Kidney (tissue), 14 donors: ENCODE results near the gene JARID2. TPM values are rescaled to one million over a fixed set of nuclear protein-coding genes. Genes with fewer than 3 reads are reported as not detected.
A peak's percentile ranks its signal among the peaks of the same experiment; 100 is the strongest.

Experiments used
- DNase-seq, 5 donors: peaks; one replicate each; pipeline ENCODE4 v3.0.0-alpha.2; 2013 to 2020
- FAIRE-seq: peaks from 2 replicates; lab custom pipeline; 2012; peaks lifted over from hg19 to GRCh38; lab: Jason Lieb, UNC
- H3K27ac ChIP-seq, 2 donors: one replicate each; pipeline ENCODE4 v1.7.0; 2013; ENCODE audit warnings: low read depth in 2 of 2, low read length in 2 of 2, inconsistent platforms in 1 of 2
- H3K27me3 ChIP-seq: one replicate; pipeline ENCODE4 v1.7.1; 2013; ENCODE audit warnings: low read length, inconsistent platforms; ENCODE audit not compliant: control insufficient read depth, insufficient read depth
- H3K36me3 ChIP-seq, 3 donors: one replicate each; pipeline versions ENCODE4 v1.7.0 to v1.7.1; 2013; ENCODE audit warnings: low read length in 3 of 3, control low read depth in 1 of 3, inconsistent platforms in 1 of 3; ENCODE audit not compliant: insufficient read depth in 3 of 3, control insufficient read depth in 2 of 3
- H3K4me1 ChIP-seq, 3 donors: one replicate each; pipeline versions ENCODE4 v1.7.0 to v1.7.1; 2013; ENCODE audit warnings: low read length in 3 of 3, inconsistent platforms in 1 of 3, low read depth in 1 of 3; ENCODE audit not compliant: control insufficient read depth in 2 of 3, insufficient read depth in 2 of 3
- H3K4me3 ChIP-seq, 3 donors: one replicate each; pipeline versions ENCODE4 v1.7.0 to v1.8.1; 2013; ENCODE audit warnings: low read length in 3 of 3, control low read depth in 1 of 3, inconsistent platforms in 1 of 3
- H3K9ac ChIP-seq, 3 donors: one replicate each; pipeline versions ENCODE4 v1.7.0 to v1.7.1; 2013; ENCODE audit warnings: low read length in 3 of 3, control low read depth in 1 of 3, inconsistent platforms in 1 of 3
- H3K9me3 ChIP-seq, 3 donors: one replicate each; pipeline versions ENCODE4 v1.7.0 to v1.7.1; 2013; ENCODE audit warnings: low read length in 3 of 3, control low read depth in 1 of 3, inconsistent platforms in 1 of 3; ENCODE audit not compliant: control insufficient read depth in 2 of 3, insufficient read depth in 1 of 3
- intact Hi-C: fragments of 100-400 bp; cut with DNase I; formaldehyde crosslinking; loops from one replicate; pipeline ENCODE4 v1.11.1; 2022
- polyA plus RNA-seq: library from polyadenylated mRNA; stranded (reverse); fragments of 350-450 nt; fragmentation: Illumina TruSeq; extraction: RNeasy Lipid Tissue Mini Kit (QIAGEN cat#74804); gene quantifications from one replicate; pipeline ENCODE4 v1.2.3, GENCODE V29; 2014; ENCODE audit warnings: low read depth, low replicate concordance; ENCODE audit not compliant: insufficient read depth
- total RNA-seq: library from RNA; stranded (reverse); fragmentation: NEBNext Ultra II Directional; extraction: Animal tissue kit (Norgen Biotek cat#: 25700); gene quantifications from one replicate; pipeline ENCODE4 v1.2.1, GENCODE V29; 2021
- TF ChIP-seq, protein P1 (sequence below): IDR thresholded peaks from 3 replicates; pipeline ENCODE4 v1.5.1; 2012; ENCODE audit warnings: mild to moderate bottlenecking, moderate library complexity, borderline replicate concordance; ENCODE audit not compliant: insufficient read depth; ENCODE audit errors: extremely low read depth
- donor health status: control.
- donor health status: control.
- donor health status: control.
- donor health status: control.
- donor health status: control.
- donor health status: DM: yes; HTN: yes; CAD: no.
- donor health status: Normal renal cell carcinoma (clear cell type).

JARID2 gene
- total and polyA plus RNA-seq, 2 donors from 2014 or later, result 1.8 to 12.3 TPM

DNA sequence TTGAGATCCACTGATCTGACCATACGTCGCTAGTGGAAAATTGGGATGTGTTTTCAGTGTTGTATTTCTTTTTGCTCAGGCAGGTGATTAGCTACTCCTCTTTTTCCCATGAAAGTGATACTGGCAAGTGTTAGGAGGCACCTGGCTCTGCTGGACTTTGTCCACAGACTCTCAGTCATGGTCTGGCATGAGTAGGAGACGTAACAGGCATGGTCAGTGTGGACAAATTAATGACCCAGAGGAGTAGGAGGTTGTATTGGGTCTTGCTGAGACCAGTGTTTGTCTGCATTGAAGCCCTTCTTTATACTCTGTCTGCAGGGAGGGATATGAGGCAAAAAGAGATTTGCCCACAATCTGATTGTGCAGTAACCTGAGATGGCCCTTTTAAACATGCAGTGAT is 238.3 kb downstream of the JARID2 start:
- TF ChIP-seq, protein P1, sequence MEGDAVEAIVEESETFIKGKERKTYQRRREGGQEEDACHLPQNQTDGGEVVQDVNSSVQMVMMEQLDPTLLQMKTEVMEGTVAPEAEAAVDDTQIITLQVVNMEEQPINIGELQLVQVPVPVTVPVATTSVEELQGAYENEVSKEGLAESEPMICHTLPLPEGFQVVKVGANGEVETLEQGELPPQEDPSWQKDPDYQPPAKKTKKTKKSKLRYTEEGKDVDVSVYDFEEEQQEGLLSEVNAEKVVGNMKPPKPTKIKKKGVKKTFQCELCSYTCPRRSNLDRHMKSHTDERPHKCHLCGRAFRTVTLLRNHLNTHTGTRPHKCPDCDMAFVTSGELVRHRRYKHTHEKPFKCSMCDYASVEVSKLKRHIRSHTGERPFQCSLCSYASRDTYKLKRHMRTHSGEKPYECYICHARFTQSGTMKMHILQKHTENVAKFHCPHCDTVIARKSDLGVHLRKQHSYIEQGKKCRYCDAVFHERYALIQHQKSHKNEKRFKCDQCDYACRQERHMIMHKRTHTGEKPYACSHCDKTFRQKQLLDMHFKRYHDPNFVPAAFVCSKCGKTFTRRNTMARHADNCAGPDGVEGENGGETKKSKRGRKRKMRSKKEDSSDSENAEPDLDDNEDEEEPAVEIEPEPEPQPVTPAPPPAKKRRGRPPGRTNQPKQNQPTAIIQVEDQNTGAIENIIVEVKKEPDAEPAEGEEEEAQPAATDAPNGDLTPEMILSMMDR, result no peak
- Histone ChIP-seq H3K4me1 (peaks cover 2 to 9% (median 8%) of the 10 kb centered on the region in 3 donors), H3K27ac (no peak overlapping the region), H3K9ac (no peak overlapping the region), H3K27me3 (no peaks in the 10 kb centered on the region), H3K4me3 (no peak overlapping the region), H3K9me3 (no peaks in the 10 kb centered on the region), H3K36me3 (peaks cover 2 to 11% (median 9%) of the 10 kb centered on the region in 3 donors)
- no peak for FAIRE-seq
- intact Hi-C loops, result no loop called here
- DNase-seq, result peak in 4 of 5 donors; percentile 60 to 87 (median 76)

DNA sequence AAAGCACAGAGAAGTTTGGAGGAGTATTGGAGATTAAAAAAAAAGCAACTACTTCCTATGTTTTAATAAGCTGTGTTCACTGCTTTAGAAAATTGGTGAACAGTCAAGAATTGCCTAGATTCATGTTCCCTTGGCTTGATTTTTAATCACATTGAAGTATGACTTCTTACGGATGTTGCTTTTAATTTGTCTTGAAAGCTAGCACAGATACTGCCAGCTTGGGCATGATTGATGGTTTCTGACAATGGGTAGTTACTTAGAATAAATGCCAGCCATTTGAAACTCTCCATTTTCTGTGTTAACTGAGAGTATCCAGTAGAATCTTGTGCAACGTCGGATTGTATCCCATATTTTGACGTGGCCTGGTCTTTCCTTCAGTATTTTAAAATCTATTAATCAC is 239.0 kb downstream of the JARID2 start:
- TF ChIP-seq, protein P1, result no peak
- Histone ChIP-seq H3K9me3 (no peaks in the 10 kb centered on the region), H3K4me3 (no peak overlapping the region), H3K27me3 (no peaks in the 10 kb centered on the region), H3K4me1 (peaks cover 2 to 9% (median 8%) of the 10 kb centered on the region in 3 donors), H3K36me3 (peaks cover 2 to 11% (median 10%) of the 10 kb centered on the region in 3 donors), H3K27ac (no peak overlapping the region), H3K9ac (no peak overlapping the region)
- intact Hi-C loops, result no loop called here
- no peak for FAIRE-seq
- DNase-seq, result no peak

DNA sequence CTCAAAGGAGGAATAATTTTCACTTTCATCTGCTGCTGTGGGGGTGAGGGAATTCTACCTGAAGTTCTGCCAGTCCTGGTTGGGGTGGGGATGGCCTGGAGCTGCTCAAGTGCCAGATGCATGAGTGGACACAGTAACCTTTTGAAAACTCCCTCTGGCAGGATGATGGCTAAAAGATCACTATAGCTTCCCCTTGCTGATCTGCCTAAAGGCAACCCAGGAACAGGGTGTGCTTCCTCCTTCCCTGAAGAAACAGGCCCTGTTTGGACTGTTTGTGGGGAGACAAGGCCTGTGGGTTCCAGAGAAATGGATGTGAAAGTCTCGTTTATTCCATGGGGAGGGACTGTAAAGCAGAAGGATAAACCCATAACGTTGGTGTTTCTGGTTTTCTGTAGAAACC is 240.1 kb downstream of the JARID2 start:
- H3K4me3 ChIP-seq, result no peak overlapping the region
- H3K36me3 ChIP-seq, result peaks cover 2 to 11% (median 10%) of the 10 kb centered on the region in 3 donors
- H3K9ac ChIP-seq, result no peak overlapping the region
- peaks cover 2 to 9% (median 8%) of the 10 kb centered on the region in 3 donors for H3K4me1 ChIP-seq
- TF ChIP-seq, protein P1, result no peak
- no peak overlapping the region for H3K27ac ChIP-seq
- intact Hi-C loops, result no loop called here
- no peaks in the 10 kb centered on the region for H3K9me3 ChIP-seq
- FAIRE-seq (no peak), DNase-seq (no peak)
- H3K27me3 ChIP-seq, result no peaks in the 10 kb centered on the region

DNA sequence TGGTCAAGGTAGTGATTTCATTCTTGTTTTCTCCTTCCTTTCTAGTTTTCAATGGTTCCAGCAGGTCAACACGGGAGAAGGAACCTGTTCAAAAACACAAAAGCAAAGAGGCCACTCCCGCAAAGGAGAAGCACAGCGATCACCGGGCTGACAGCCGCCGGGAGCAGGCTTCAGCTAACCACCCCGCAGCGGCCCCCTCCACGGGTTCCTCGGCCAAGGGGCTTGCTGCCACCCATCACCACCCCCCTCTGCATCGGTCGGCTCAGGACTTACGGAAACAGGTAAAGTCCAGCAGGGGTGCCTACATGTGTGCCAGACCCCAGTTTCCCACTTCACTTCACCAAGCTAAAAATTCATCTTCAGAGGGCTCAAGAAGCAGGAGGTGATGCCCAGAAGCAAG is 241.4 kb downstream of the JARID2 start:
- H3K27me3 ChIP-seq, result no peaks in the 10 kb centered on the region
- H3K36me3 ChIP-seq, result peaks cover 2 to 11% (median 10%) of the 10 kb centered on the region in 3 donors
- H3K4me3 ChIP-seq, result no peak overlapping the region
- H3K27ac ChIP-seq, result no peak overlapping the region
- FAIRE-seq (no peak), DNase-seq (no peak)
- no peaks in the 10 kb centered on the region for H3K9me3 ChIP-seq
- H3K4me1 ChIP-seq, result peaks cover 5 to 8% (median 5%) of the 10 kb centered on the region in 3 donors
- TF ChIP-seq, protein P1, result no peak
- intact Hi-C loops, result no loop called here
- no peak overlapping the region for H3K9ac ChIP-seq
